ENCODE results near the gene PER3. TPM values are rescaled to one million over a fixed set of nuclear protein-coding genes. Genes with fewer than 3 reads are reported as not detected.

PER3 gene
- total and polyA plus RNA-seq, 2 of the 4 experiments (the other 2 are of a cell fraction), result 3.4 to 4.2 TPM

DNA sequence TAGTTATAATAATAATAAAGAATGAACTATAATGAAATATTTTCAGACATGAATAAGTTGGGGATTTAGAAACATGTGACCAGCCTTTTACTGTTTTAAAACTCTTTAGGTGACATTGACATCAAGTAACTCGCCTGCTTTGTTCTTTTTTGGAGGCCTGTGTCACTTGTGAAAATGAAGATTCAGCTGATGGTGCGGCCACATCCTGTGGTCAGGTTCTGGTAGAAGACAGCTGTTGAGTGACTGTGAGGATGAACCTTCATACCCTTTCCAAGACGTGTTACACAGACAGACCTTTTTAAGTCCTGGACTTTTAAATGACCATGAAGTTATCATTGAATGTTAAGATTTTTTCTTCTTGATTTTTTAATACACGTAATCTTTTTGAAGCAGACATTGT lies 58.4 kb downstream of the PER3 start:
- no peak overlapping the region for H2BK20ac ChIP-seq (ENCODE audit: low read depth, low read length)
- ATAC-seq (ENCODE audit: low read depth), result no peak
- H3K36me3 ChIP-seq (ENCODE audit: control insufficient read depth, insufficient read depth, low read length), result peaks cover 13% of the 10 kb centered on the region
- H4K20me1 ChIP-seq (ENCODE audit: insufficient read depth, low read length), result no peaks in the 10 kb centered on the region
- H3K4ac ChIP-seq (ENCODE audit: low read depth, low read length), result no peak overlapping the region
- H3K9me3 ChIP-seq (ENCODE audit: control insufficient read depth, insufficient read depth, low read length), result peaks cover 5% of the 10 kb centered on the region
- no peak overlapping the region for H3K56ac ChIP-seq (ENCODE audit: extremely low read depth, insufficient read depth, low read length)
- dilution Hi-C loops (cut with HindIII; ENCODE audit: low sequenced_read_pairs, unreplicated experiment) (no loop called here), intact Hi-C loops (cut with micrococcal nuclease) (no loop called here), in situ Hi-C loops (cut with MboI; ENCODE audit: low sequenced_read_pairs) (no loop called here)
- no peak overlapping the region for H3K18ac ChIP-seq (ENCODE audit: low read depth, low read length)
- no peak overlapping the region for H2AFZ ChIP-seq (replicated peaks; ENCODE audit: low read length, poor library complexity)
- no peak overlapping the region for H2BK15ac ChIP-seq (ENCODE audit: low read depth, low read length)
- 0 out of 2 replicates have a peak, but pooled peaks cover 3% of the 10 kb centered on the region for H3K9me1 ChIP-seq (ENCODE audit: insufficient read depth, low read length)
- H4K91ac ChIP-seq (ENCODE audit: insufficient read depth, low read depth, low read length), result no peak overlapping the region
- BruUV-seq (replicated peaks), result no TSS peak
- TF ChIP-seq RCOR1 (IDR thresholded peaks at IDR 0.05; ENCODE audit: insufficient replicate concordance, low read length) (no peak), MAZ (IDR thresholded peaks at IDR 0.05; ENCODE audit: borderline replicate concordance, low read depth, low read length) (no peak), RAD21 (IDR thresholded peaks at IDR 0.05; ENCODE audit: low read length) (no peak), BHLHE40 (IDR thresholded peaks at IDR 0.05; ENCODE audit: low read depth, low read length) (no peak), CHD1 (IDR thresholded peaks at IDR 0.05; ENCODE audit: low read depth, low read length) (no peak), POLR2A (IDR thresholded peaks at IDR 0.05; ENCODE audit: low read depth, low read length) (no peak)
- TF ChIP-seq, protein P1, sequence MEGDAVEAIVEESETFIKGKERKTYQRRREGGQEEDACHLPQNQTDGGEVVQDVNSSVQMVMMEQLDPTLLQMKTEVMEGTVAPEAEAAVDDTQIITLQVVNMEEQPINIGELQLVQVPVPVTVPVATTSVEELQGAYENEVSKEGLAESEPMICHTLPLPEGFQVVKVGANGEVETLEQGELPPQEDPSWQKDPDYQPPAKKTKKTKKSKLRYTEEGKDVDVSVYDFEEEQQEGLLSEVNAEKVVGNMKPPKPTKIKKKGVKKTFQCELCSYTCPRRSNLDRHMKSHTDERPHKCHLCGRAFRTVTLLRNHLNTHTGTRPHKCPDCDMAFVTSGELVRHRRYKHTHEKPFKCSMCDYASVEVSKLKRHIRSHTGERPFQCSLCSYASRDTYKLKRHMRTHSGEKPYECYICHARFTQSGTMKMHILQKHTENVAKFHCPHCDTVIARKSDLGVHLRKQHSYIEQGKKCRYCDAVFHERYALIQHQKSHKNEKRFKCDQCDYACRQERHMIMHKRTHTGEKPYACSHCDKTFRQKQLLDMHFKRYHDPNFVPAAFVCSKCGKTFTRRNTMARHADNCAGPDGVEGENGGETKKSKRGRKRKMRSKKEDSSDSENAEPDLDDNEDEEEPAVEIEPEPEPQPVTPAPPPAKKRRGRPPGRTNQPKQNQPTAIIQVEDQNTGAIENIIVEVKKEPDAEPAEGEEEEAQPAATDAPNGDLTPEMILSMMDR (conservative IDR thresholded peaks at IDR 0.05; ENCODE audit: low read depth, low read length), result no peak
- TF ChIP-seq, protein P2, sequence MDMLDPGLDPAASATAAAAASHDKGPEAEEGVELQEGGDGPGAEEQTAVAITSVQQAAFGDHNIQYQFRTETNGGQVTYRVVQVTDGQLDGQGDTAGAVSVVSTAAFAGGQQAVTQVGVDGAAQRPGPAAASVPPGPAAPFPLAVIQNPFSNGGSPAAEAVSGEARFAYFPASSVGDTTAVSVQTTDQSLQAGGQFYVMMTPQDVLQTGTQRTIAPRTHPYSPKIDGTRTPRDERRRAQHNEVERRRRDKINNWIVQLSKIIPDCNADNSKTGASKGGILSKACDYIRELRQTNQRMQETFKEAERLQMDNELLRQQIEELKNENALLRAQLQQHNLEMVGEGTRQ (IDR thresholded peaks at IDR 0.05; ENCODE audit: low read depth, low read length), result no peak
- TF ChIP-seq, protein P3, sequence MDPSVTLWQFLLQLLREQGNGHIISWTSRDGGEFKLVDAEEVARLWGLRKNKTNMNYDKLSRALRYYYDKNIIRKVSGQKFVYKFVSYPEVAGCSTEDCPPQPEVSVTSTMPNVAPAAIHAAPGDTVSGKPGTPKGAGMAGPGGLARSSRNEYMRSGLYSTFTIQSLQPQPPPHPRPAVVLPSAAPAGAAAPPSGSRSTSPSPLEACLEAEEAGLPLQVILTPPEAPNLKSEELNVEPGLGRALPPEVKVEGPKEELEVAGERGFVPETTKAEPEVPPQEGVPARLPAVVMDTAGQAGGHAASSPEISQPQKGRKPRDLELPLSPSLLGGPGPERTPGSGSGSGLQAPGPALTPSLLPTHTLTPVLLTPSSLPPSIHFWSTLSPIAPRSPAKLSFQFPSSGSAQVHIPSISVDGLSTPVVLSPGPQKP (IDR thresholded peaks at IDR 0.05; ENCODE audit: borderline replicate concordance, low read depth, low read length), result no peak
- peaks cover 7% of the 10 kb centered on the region for H3K4me1 ChIP-seq (ENCODE audit: control insufficient read depth, insufficient read depth, low read length)
- H2BK5ac ChIP-seq (ENCODE audit: low read depth, low read length, poor library complexity, severe bottlenecking), result no peak overlapping the region
- no peaks in the 10 kb centered on the region for H3K79me1 ChIP-seq (ENCODE audit: low read depth in 1 of 2, low read length in 2 of 2)
- POLR2A ChIA-PET (ENCODE audit: unreplicated experiment), result no interaction called here
- no peak overlapping the region for H2AK9ac ChIP-seq (replicated peaks; ENCODE audit: low read depth, low read length, poor library complexity)
- no peak overlapping the region for H4K5ac ChIP-seq (ENCODE audit: low read depth, low read length)
- H3K27me3 ChIP-seq (ENCODE audit: control insufficient read depth, insufficient read depth, low read length), result no peaks in the 10 kb centered on the region
- H3K4me2 ChIP-seq (ENCODE audit: low read depth, low read length), result no peak overlapping the region
- WGBS, 2 experiments (ENCODE audit: extremely low coverage in 2 of 2, insufficient read length in 1 of 2), result no CpG with 5 or more reads among the region's 4 CpGs
- CTCF ChIA-PET, result no interaction called here
- H3K23ac ChIP-seq (ENCODE audit: low read depth, low read length), result no peak overlapping the region
- H3K9ac ChIP-seq (ENCODE audit: low read depth, low read length), result no peak overlapping the region
- no peak overlapping the region for H3K4me3 ChIP-seq (ENCODE audit: insufficient read depth, low read depth, low read length)
- no peak for DNase-seq
- H2BK120ac ChIP-seq (ENCODE audit: low read depth, low read length), result no peak overlapping the region
- H2AK5ac ChIP-seq (ENCODE audit: low read depth, low read length), result no peak overlapping the region
- no peak overlapping the region for H3K27ac ChIP-seq (ENCODE audit: insufficient read depth, low read length)
- H4K8ac ChIP-seq (ENCODE audit: low read depth in 2 of 2, low read length in 2 of 2), result no peak overlapping the region
- no peak overlapping the region for H3K14ac ChIP-seq (replicated peaks; ENCODE audit: low read depth, low read length)
